Measurements from ENCODE around the gene AQP12B. TPM values are rescaled to one million over a fixed set of nuclear protein-coding genes. Genes with fewer than 3 reads are reported as not detected.
A peak's percentile ranks its signal among the peaks of the same experiment; 100 is the strongest.

Gene AQP12B
- total RNA-seq, 1 donor from 2014 or later: not detected

DNA sequence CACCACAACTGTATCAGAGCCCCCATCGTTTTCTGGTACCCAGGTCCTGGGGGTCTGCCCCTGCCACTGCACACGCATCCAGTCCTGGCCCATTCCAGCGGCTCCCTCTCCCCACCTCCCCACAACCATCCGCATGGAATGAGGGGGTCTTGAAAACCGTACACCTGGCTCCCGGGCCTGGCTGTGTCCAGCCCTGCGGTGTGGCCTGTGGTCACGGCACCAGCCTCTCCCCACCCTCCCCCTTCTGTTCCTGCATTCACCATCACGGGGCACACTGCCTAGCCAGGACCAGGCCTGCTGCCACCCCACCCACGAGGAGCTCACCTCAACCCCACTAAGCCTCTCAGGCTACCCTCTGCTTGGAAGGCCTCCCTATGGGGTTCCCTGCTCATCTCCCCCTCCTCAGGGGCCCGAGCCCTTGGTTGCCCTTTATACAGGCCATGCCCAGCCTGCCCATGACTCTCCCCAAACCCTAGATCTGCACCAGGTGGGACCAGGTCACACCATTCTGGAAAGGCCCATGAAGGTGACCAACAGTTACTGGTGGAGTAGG, 46.0 kb downstream of the AQP12B start:
- no peak for TF ChIP-seq CTCF (IDR thresholded peaks at IDR 0.05; ENCODE audit: insufficient read depth, low read length, severe bottlenecking)
- Histone ChIP-seq H3K4me3 (ENCODE audit: low read depth, low read length) (no peak overlapping the region), H3K27me3 (ENCODE audit: control insufficient read depth, insufficient read depth, low read length) (no peaks in the 10 kb centered on the region), H3K36me3 (ENCODE audit: control insufficient read depth, insufficient read depth, low read length) (no peaks in the 10 kb centered on the region)
- DNase-seq (ENCODE audit: low read depth) (no peak), FAIRE-seq (no peak)

DNA sequence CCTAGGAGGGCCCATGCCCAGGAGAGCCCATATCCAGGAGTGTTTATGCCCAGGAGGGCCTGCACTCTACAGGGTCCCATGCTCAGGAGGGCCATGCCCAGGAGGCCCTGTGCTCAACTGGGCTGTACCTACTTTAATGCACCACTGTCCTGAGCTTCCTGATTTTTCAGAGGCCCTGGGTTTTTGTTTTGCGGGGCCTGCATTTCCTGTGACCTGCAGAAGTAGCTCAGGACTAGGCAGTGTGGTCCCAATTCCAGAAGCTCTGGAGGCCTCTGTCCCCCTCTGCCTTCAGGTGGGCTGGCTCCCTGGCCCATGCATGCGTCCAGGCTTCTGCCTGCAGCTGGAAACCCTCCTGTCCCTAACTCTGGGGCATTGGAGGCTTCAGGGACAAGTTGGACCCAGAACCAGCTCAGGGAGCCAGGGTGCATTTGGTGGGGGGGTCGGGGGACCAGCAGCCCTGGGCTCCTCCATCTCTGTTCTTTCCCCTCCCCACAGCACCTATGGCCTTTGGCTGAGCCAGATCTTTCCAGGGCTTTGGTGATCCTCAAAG, 46.6 kb downstream of the AQP12B start:
- Histone ChIP-seq H3K36me3 (ENCODE audit: control insufficient read depth, insufficient read depth, low read length) (no peaks in the 10 kb centered on the region), H3K27me3 (ENCODE audit: control insufficient read depth, insufficient read depth, low read length) (no peaks in the 10 kb centered on the region), H3K4me3 (ENCODE audit: low read depth, low read length) (no peak overlapping the region)
- FAIRE-seq (no peak), DNase-seq (ENCODE audit: low read depth) (no peak)
- no peak for TF ChIP-seq CTCF (IDR thresholded peaks at IDR 0.05; ENCODE audit: insufficient read depth, low read length, severe bottlenecking)

- Histone ChIP-seq H3K36me3 (ENCODE audit: control insufficient read depth, insufficient read depth, low read length) (no peaks in the 10 kb centered on the region), H3K27me3 (ENCODE audit: control insufficient read depth, insufficient read depth, low read length) (no peaks in the 10 kb centered on the region), H3K4me3 (ENCODE audit: low read depth, low read length) (no peak overlapping the region)
- FAIRE-seq: peak; percentile 47
- no peak for DNase-seq (ENCODE audit: low read depth)
- TF ChIP-seq CTCF (IDR thresholded peaks at IDR 0.05; ENCODE audit: insufficient read depth, low read length, severe bottlenecking): no peak
Measured at GRCh38 chr2:240635121-240635997, 47.3 kb downstream of the AQP12B start.

GRCh38 chr2:240632306-240632721, 50.4 kb downstream of the AQP12B start:
- DNase-seq (ENCODE audit: low read depth) (no peak), FAIRE-seq (no peak)
- no peaks in the 10 kb centered on the region for H3K27me3 ChIP-seq (ENCODE audit: control insufficient read depth, insufficient read depth, low read length)
- no peak for TF ChIP-seq CTCF (IDR thresholded peaks at IDR 0.05; ENCODE audit: insufficient read depth, low read length, severe bottlenecking)
- no peak overlapping the region for H3K4me3 ChIP-seq (ENCODE audit: low read depth, low read length)
- no peaks in the 10 kb centered on the region for H3K36me3 ChIP-seq (ENCODE audit: control insufficient read depth, insufficient read depth, low read length)

DNA sequence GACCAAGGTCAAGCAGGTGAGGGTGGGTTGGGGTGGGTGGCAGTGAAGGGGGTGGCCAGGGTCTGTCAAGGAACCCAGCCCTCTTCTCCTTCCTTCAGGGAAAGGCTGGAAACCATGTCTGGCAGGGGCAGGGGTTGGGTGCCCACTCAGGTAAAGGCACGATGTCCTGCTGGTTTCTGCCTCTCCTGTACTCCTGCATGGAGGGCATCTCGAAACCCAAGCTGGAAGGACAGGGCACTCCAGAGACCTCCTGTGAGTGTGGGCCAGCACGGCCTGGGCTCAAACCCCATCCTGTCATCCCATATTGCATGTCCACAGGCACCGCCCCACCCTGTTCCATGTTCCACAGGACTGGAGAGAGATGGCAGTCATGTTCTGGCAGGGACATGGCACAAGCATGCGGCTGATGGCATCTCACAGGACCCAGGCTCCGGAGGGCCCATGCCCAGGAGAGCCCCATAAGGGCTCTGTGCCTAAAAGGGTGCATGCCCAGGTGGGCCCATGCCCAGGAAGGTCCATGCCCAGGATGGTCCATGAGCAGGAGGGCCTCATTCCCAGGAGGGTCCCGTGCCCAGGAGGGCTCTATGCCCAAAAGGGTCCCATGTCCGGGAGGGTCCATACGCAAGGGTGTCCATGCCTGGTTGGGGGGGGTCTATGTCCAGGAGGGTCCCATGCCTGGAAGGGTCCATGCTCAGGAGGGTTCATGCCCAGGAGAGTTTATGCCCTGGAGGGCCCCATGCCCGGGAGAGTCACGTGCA, 51.0 kb downstream of the AQP12B start:
- FAIRE-seq: no peak
- TF ChIP-seq CTCF (IDR thresholded peaks at IDR 0.05; ENCODE audit: insufficient read depth, low read length, severe bottlenecking): no peak
- Histone ChIP-seq H3K27me3 (ENCODE audit: control insufficient read depth, insufficient read depth, low read length) (no peaks in the 10 kb centered on the region), H3K4me3 (ENCODE audit: low read depth, low read length) (no peak overlapping the region), H3K36me3 (ENCODE audit: control insufficient read depth, insufficient read depth, low read length) (no peaks in the 10 kb centered on the region)
- DNase-seq (ENCODE audit: low read depth): no peak

Data from bronchial epithelial cell (primary cell).